Measurements from ENCODE around the gene SPINK1. TPM values are rescaled to one million over a fixed set of nuclear protein-coding genes. Genes with fewer than 3 reads are reported as not detected.

SPINK1 gene
- total and polyA plus RNA-seq, 9 of the 15 experiments (the other 6 are each of a cell fraction or from before 2014, with no cell fraction given), result 0.45 to 2.2 (median 0.65) TPM; not detected in 1

DNA sequence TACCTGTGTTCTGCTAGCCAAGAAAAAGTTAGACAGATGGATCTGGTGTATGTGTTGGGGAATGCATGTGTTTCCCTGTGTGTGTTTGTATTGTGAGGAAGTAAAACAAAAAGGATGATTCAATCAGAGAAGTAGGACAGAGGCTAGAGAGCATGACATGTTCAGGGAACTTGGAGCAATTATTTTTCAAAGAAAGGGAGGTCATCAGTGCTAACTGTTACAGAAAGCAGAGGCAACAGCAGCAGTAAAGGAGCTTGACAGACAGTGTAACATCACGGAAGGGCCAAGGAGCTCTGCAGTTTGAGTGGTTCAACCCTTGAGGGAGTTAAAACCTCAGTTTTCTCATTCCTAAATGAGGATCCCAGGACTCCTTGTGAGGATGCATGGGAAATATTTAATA, 13.2 kb downstream of the SPINK1 start (continued):
- TF ChIP-seq, protein P1, sequence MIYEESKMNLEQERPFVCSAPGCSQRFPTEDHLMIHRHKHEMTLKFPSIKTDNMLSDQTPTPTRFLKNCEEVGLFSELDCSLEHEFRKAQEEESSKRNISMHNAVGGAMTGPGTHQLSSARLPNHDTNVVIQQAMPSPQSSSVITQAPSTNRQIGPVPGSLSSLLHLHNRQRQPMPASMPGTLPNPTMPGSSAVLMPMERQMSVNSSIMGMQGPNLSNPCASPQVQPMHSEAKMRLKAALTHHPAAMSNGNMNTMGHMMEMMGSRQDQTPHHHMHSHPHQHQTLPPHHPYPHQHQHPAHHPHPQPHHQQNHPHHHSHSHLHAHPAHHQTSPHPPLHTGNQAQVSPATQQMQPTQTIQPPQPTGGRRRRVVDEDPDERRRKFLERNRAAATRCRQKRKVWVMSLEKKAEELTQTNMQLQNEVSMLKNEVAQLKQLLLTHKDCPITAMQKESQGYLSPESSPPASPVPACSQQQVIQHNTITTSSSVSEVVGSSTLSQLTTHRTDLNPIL (CRISPR knock-in tag; IDR thresholded peaks at IDR 0.05), result no peak
- no peak for TF ChIP-seq ZC3H11A (IDR thresholded peaks at IDR 0.05; ENCODE audit: low read depth, low read length)
- TF ChIP-seq CTBP1 (IDR thresholded peaks at IDR 0.05; ENCODE audit: borderline replicate concordance), result no peak
- TF ChIP-seq ILK (tag; IDR thresholded peaks at IDR 0.05; ENCODE audit: borderline replicate concordance, low read depth), result no peak
- TF ChIP-seq NR3C1 (CRISPR knock-in tag; IDR thresholded peaks at IDR 0.05), result no peak

DNA sequence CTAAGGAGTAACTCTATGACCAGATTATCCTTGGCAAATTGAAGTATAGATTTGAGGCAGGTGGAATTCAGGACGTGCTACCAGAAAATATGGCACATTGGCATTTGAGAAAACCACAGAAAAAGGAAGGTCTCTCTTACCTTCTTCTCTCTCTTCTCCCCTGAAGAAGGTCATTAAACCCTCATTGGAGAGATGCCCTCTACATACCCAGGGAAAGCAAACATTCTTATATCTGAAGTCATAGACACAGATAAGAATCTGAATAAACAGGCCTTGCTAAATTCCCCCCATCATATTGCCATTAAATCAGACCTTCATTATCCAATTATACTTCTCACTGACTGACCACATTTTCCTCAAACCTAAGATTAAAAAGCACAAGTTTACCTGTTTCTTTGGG, 17.8 kb downstream of the SPINK1 start:
- Histone ChIP-seq H3K9ac (ENCODE audit: insufficient read depth in 1 of 2, low read depth in 2 of 2, low read length in 2 of 2) (no peak overlapping the region), H3K27me3 (ENCODE audit: control insufficient read depth in 2 of 2, insufficient read depth in 2 of 2, low read length in 2 of 2) (no peaks in the 10 kb centered on the region), H3K9me1 (ENCODE audit: control insufficient read depth, insufficient read depth, low read length) (no peaks in the 10 kb centered on the region), H3K4me1 (replicated peaks in 1 of 2; ENCODE audit: control insufficient read depth in 2 of 2, insufficient read depth in 2 of 2, low read length in 2 of 2) (no peaks in the 10 kb centered on the region), H3K27ac (ENCODE audit: extremely low read depth, low read depth, low read length) (no peak overlapping the region), H3K4me2 (ENCODE audit: insufficient read depth, low read length) (no peak overlapping the region), H3K79me2 (ENCODE audit: control insufficient read depth, insufficient read depth, low read length) (no peaks in the 10 kb centered on the region), H2AFZ (ENCODE audit: low read depth, low read length) (no peak overlapping the region), H4K20me1 (replicated peaks; ENCODE audit: control insufficient read depth, insufficient read depth, low read length) (no peaks in the 10 kb centered on the region), H3K9me3 (replicated peaks; ENCODE audit: control insufficient read depth, insufficient read depth, low read depth, low read length) (no peaks in the 10 kb centered on the region), H3K36me3 (ENCODE audit: control insufficient read depth, insufficient read depth, low read length) (no peaks in the 10 kb centered on the region), H3K4me3 (no peak overlapping the region)
- BruUV-seq (replicated peaks), result no TSS peak
- no peak for ATAC-seq
- 11% methylated on average over 1 of the region's 1 CpG for WGBS (ENCODE audit: insufficient coverage, low coverage, missing lambda C conversion rate)
- no peak for FAIRE-seq
- DNase-seq (ENCODE audit: extremely low read depth in 1 of 4, low spot score in 3 of 4), result no peak
- intact Hi-C loops (cut with micrococcal nuclease) (no loop called here), in situ Hi-C loops (cut with MboI) (no loop called here)
- CTCF ChIA-PET (ENCODE audit: low intra/inter-chr PET ratio), result no interaction called here
- POLR2A ChIA-PET, result no interaction called here
- TF ChIP-seq, protein P2, sequence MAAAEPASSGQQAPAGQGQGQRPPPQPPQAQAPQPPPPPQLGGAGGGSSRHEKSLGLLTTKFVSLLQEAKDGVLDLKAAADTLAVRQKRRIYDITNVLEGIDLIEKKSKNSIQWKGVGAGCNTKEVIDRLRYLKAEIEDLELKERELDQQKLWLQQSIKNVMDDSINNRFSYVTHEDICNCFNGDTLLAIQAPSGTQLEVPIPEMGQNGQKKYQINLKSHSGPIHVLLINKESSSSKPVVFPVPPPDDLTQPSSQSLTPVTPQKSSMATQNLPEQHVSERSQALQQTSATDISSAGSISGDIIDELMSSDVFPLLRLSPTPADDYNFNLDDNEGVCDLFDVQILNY (CRISPR knock-in tag; IDR thresholded peaks at IDR 0.05), result no peak
- TF ChIP-seq ZNF263 (CRISPR knock-in tag; IDR thresholded peaks at IDR 0.05; ENCODE audit: borderline replicate concordance) (no peak), EWSR1 (IDR thresholded peaks at IDR 0.05; ENCODE audit: borderline replicate concordance, low read depth, partially characterized antibody) (no peak), BCOR (IDR thresholded peaks at IDR 0.05) (no peak), SIX5 (IDR thresholded peaks at IDR 0.05; ENCODE audit: borderline replicate concordance in 1 of 2, insufficient read depth in 1 of 2, low read depth in 1 of 2, low read length in 2 of 2) (no peak), NCOA6 (IDR thresholded peaks at IDR 0.05) (no peak), ZBTB7A (IDR thresholded peaks at IDR 0.05; ENCODE audit: borderline replicate concordance, control insufficient read depth, low read depth, low read length) (no peak), ZNF764 (CRISPR knock-in tag; IDR thresholded peaks at IDR 0.05; ENCODE audit: low read depth) (no peak), CBX3 (IDR thresholded peaks at IDR 0.05; ENCODE audit: borderline replicate concordance in 1 of 2, low read length in 2 of 2) (no peak), ATF7 (IDR thresholded peaks at IDR 0.05) (no peak)
- TF ChIP-seq, protein P3, sequence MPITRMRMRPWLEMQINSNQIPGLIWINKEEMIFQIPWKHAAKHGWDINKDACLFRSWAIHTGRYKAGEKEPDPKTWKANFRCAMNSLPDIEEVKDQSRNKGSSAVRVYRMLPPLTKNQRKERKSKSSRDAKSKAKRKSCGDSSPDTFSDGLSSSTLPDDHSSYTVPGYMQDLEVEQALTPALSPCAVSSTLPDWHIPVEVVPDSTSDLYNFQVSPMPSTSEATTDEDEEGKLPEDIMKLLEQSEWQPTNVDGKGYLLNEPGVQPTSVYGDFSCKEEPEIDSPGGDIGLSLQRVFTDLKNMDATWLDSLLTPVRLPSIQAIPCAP (CRISPR knock-in tag; IDR thresholded peaks at IDR 0.05; ENCODE audit: borderline replicate concordance), result no peak
- TF ChIP-seq, protein P4, sequence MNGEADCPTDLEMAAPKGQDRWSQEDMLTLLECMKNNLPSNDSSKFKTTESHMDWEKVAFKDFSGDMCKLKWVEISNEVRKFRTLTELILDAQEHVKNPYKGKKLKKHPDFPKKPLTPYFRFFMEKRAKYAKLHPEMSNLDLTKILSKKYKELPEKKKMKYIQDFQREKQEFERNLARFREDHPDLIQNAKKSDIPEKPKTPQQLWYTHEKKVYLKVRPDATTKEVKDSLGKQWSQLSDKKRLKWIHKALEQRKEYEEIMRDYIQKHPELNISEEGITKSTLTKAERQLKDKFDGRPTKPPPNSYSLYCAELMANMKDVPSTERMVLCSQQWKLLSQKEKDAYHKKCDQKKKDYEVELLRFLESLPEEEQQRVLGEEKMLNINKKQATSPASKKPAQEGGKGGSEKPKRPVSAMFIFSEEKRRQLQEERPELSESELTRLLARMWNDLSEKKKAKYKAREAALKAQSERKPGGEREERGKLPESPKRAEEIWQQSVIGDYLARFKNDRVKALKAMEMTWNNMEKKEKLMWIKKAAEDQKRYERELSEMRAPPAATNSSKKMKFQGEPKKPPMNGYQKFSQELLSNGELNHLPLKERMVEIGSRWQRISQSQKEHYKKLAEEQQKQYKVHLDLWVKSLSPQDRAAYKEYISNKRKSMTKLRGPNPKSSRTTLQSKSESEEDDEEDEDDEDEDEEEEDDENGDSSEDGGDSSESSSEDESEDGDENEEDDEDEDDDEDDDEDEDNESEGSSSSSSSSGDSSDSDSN (IDR thresholded peaks at IDR 0.05; ENCODE audit: borderline replicate concordance in 1 of 2, low read depth in 2 of 2, low read length in 2 of 2), result no peak

Measured in K562 (cell line).